Measurements from ENCODE around the gene CCNQ. TPM values are rescaled to one million over a fixed set of nuclear protein-coding genes. Genes with fewer than 3 reads are reported as not detected.

CCNQ gene
- total RNA-seq, 1 donor, result 29.3 TPM

- H3K4me3 ChIP-seq (ENCODE audit: insufficient read depth, low read length), result no peak overlapping the region
- H3K27me3 ChIP-seq (ENCODE audit: insufficient read depth, low read length), result peaks cover 30% of the 10 kb centered on the region
- no peaks in the 10 kb centered on the region for H3K4me1 ChIP-seq (ENCODE audit: insufficient read depth, low read length)
- no peaks in the 10 kb centered on the region for H3K79me2 ChIP-seq (ENCODE audit: insufficient read depth, low read length)
- peak; percentile 87 for DNase-seq (ENCODE audit: insufficient read length, low spot score, missing footprints)
- no peaks in the 10 kb centered on the region for H4K20me1 ChIP-seq (ENCODE audit: insufficient read depth, low read length)
- H3K36me3 ChIP-seq (ENCODE audit: insufficient read depth, low read length), result no peaks in the 10 kb centered on the region
- no peak overlapping the region for H3K4me2 ChIP-seq (ENCODE audit: insufficient read depth, low read length)
- no peak for TF ChIP-seq CTCF (IDR thresholded peaks at IDR 0.05; ENCODE audit: extremely low read depth, low read depth, low read length)
- no peak overlapping the region for H3K27ac ChIP-seq (ENCODE audit: low read depth, low read length)
- H3K9me3 ChIP-seq (ENCODE audit: low read depth, low read length), result no peaks in the 10 kb centered on the region
- H2AFZ ChIP-seq (ENCODE audit: low read length), result no peak overlapping the region
These were observed 42.7 kb upstream of the CCNQ start for GRCh38 chrX:153641627-153642026.

GRCh38 chrX:153640736-153641575 lies 42.0 kb upstream of the CCNQ start:
- DNase-seq (ENCODE audit: insufficient read length, low spot score, missing footprints), result peak; percentile 90
- Histone ChIP-seq H3K9me3 (ENCODE audit: low read depth, low read length) (no peaks in the 10 kb centered on the region), H3K79me2 (ENCODE audit: insufficient read depth, low read length) (no peaks in the 10 kb centered on the region), H4K20me1 (ENCODE audit: insufficient read depth, low read length) (no peaks in the 10 kb centered on the region), H3K4me1 (ENCODE audit: insufficient read depth, low read length) (no peaks in the 10 kb centered on the region), H3K27me3 (ENCODE audit: insufficient read depth, low read length) (peaks cover 23% of the 10 kb centered on the region), H3K27ac (ENCODE audit: low read depth, low read length) (no peak overlapping the region), H3K36me3 (ENCODE audit: insufficient read depth, low read length) (no peaks in the 10 kb centered on the region), H2AFZ (ENCODE audit: low read length) (no peak overlapping the region), H3K4me3 (ENCODE audit: insufficient read depth, low read length) (no peak overlapping the region), H3K4me2 (ENCODE audit: insufficient read depth, low read length) (no peak overlapping the region)
- TF ChIP-seq CTCF (IDR thresholded peaks at IDR 0.05; ENCODE audit: extremely low read depth, low read depth, low read length), result no peak

- no peak overlapping the region for H3K4me2 ChIP-seq (ENCODE audit: insufficient read depth, low read length)
- no peaks in the 10 kb centered on the region for H4K20me1 ChIP-seq (ENCODE audit: insufficient read depth, low read length)
- DNase-seq (ENCODE audit: insufficient read length, low spot score, missing footprints), result peak; percentile 73
- no peaks in the 10 kb centered on the region for H3K36me3 ChIP-seq (ENCODE audit: insufficient read depth, low read length)
- no peaks in the 10 kb centered on the region for H3K9me3 ChIP-seq (ENCODE audit: low read depth, low read length)
- no peaks in the 10 kb centered on the region for H3K79me2 ChIP-seq (ENCODE audit: insufficient read depth, low read length)
- no peak overlapping the region for H3K27ac ChIP-seq (ENCODE audit: low read depth, low read length)
- H3K4me1 ChIP-seq (ENCODE audit: insufficient read depth, low read length), result no peaks in the 10 kb centered on the region
- H3K27me3 ChIP-seq (ENCODE audit: insufficient read depth, low read length), result peaks cover 17% of the 10 kb centered on the region
- no peak overlapping the region for H2AFZ ChIP-seq (ENCODE audit: low read length)
- TF ChIP-seq CTCF (IDR thresholded peaks at IDR 0.05; ENCODE audit: extremely low read depth, low read depth, low read length), result no peak
- no peak overlapping the region for H3K4me3 ChIP-seq (ENCODE audit: insufficient read depth, low read length)
These were observed 41.2 kb upstream of the CCNQ start for GRCh38 chrX:153640045-153640686.
